LoVo (cell line): ENCODE results near the gene KCNMB4.

ENCODE experiments used
- DNase-seq: peaks from one replicate; pipeline ENCODE4 v3.0.0-alpha.2; 2016; ENCODE audit warnings: low spot score

The KCNMB4 gene, protein sequence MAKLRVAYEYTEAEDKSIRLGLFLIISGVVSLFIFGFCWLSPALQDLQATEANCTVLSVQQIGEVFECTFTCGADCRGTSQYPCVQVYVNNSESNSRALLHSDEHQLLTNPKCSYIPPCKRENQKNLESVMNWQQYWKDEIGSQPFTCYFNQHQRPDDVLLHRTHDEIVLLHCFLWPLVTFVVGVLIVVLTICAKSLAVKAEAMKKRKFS

GRCh38 chr12:70365648-70366518 lies at the start of gene KCNMB4:
Gene KCNMB4 (plus strand): TSS chr12:70366290. CDS start chr12:70366735, 445 bp downstream.
- DNase-seq, result peak; percentile 72

GRCh38 chr12:70317781-70318180 lies 48.3 kb upstream of the KCNMB4 start:
- DNase-seq, result no peak

DNA sequence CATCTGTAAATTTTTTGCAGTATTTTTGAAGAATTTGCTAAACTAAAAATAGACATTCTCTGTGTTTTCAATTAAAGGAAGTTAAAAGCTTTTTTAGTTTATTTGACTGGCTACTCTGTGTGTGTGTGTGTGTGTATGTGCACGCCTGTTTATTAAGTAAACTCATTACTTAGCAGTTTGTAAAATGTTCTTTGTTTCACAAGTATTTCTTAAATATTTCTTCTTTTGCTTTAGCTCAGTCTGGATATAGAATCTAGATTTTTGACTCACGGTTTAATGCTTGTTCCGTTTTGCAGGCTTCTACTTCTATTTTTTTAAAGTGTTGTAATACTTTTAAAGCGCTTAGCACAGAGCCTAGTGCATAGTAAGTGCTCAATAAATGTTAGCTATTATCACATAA lies 46.5 kb upstream of the KCNMB4 start:
- no peak for DNase-seq

- no peak for DNase-seq
These were observed 44.9 kb upstream of the KCNMB4 start for GRCh38 chr12:70321191-70321590.

DNA sequence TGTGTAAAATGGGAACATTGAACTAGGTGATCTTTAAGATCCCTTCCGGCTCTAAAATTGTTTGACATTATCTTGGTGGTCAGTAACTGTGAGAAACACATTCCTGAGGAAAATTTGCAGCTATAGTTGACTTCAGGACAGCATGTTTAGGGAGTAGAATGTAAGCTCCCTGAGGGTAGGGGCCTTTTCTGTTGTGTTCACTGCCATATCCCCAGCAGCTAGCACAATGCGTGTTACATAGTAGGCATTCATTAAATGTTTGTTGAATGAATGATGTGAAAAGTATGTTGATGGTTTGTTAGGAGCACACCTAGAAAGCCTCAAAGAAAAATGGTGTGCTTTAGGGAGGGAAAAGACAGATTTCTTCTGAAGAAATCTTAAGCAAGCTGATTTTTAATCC lies 38.5 kb upstream of the KCNMB4 start:
- no peak for DNase-seq

GRCh38 chr12:70329728-70330127 lies 36.4 kb upstream of the KCNMB4 start:
- DNase-seq, result no peak

GRCh38 chr12:70330158-70330557 lies 35.9 kb upstream of the KCNMB4 start:
- DNase-seq, result no peak

DNA sequence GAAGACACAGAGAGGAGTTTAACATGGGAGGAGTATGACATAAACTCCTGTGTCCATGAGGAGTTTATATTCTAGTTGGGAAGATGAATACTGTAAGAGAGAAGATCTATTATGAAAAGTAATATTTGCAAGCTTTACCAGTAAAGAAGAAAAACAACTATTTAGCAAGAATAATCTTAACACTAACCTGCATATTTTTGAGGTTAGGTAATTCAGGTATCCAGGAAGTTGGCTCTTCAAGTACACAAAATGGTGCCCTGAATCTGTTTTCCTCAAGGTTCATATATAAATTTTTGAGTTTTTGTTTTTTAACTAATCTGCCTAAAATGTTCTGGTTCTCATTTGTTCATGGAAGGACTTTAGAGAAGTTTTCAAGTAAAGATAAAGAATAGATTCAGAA lies 33.9 kb upstream of the KCNMB4 start:
- DNase-seq, result no peak

GRCh38 chr12:70334742-70335141 lies 31.3 kb upstream of the KCNMB4 start:
- DNase-seq, result no peak

DNA sequence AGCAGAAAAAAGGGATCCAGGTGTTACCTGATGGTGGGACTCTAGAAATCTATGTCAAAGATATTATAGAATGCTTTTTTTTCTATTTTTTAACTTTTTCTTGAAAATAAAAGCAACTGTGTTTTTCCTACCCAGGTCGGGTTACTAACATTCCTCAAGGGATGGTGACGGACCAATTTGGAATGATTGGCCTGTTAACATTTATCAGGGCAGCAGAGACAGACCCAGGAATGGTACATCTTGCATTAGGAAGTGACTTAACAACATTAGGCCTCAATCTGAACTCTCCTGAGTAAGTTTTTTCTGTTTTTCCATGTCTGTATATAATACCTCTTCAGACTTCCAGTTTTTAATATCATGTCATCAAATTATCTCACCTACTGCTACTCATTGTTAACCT lies 27.6 kb upstream of the KCNMB4 start:
- no peak for DNase-seq

GRCh38 chr12:70351076-70351475 lies 15.0 kb upstream of the KCNMB4 start:
- no peak for DNase-seq

GRCh38 chr12:70353780-70354660 lies 12.1 kb upstream of the KCNMB4 start:
- DNase-seq, result no peak

- DNase-seq, result no peak
These were observed 11.3 kb upstream of the KCNMB4 start for GRCh38 chr12:70354787-70355186.

GRCh38 chr12:70355972-70356371 lies 10.1 kb upstream of the KCNMB4 start:
- no peak for DNase-seq

DNA sequence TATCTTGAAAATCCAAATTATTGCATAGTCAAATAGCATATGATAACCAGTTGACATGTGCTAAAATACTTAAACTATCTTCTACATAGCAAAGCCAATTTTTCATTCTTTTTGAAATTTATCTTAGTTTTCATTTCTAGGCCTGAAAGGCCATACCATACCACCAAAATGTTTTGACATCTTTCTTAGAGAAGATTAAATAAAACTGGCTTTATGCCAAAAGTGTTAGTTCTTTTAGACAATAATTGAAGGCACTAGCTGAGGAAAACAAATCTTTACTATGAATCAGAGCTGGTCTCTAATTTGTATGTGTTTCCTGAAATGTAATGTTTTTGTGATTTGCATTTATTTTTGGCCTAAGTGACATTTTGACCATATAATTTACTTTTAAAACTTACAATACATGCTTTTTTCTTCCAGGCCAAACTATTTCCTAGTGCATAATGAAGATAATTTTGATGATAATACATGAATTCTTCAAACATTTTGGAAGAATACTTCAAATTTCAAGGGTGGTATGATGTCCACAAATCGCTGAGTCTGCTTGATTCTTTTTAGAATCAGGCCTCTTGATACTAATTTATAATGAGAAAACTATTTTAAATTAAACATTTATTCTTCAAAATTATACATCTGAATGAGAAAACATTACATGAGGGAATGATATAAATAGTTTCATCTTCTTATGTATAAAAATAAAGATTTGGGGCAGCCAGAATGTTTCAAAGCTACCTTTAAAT lies 6.5 kb upstream of the KCNMB4 start:
- DNase-seq, result no peak

DNA sequence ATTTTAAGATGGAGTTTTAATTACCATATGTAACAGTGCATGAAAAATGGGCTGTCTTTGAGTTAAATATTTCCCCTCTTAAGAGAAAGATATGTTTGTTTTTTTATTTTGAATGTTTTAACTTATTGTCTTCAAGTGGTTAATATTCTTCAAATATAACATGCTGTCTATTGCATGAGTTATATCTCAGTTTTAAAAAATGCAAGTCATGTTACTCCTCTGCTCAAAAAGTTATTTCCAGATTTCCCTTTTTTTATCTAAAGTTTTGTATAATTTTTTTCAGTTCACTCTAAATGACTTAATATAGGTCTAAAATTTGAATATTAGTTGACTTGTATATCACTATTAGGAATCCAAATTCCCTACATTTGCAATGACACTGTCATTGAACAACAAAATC lies 5.9 kb upstream of the KCNMB4 start:
- no peak for DNase-seq

DNA sequence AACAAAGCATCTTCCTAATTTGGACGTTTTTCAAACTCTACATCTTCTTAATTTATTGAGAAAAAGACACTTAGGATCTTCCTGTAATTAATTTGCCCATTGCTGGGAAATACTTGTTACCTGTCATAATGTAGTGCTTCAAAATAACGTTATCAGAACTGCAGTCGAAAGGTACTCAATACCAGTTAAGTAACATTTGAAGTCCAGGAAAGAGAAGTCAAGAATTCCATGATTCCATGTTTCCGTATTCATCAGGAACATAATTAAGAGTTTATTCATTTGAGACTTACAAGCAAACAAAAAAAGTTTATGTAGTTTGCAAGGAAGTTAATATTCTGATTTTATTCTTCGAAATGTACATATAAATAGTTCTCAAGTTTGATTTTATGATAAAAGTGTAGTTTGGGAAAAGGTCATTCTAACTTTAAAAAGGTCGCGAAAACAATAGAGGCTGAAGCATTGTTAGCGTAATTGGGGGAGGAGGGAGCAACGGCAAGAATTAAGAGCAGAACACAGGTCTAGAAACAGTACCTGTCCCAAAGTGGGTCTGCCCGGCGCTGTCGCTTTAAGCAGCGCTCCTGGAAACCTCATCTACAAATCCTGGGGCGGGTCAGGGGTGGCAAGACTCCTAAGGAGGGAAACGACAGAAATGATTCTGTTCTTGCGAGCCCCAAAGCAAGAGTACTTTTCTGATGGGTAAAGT lies 1.2 kb upstream of the KCNMB4 start:
- DNase-seq, result no peak

DNA sequence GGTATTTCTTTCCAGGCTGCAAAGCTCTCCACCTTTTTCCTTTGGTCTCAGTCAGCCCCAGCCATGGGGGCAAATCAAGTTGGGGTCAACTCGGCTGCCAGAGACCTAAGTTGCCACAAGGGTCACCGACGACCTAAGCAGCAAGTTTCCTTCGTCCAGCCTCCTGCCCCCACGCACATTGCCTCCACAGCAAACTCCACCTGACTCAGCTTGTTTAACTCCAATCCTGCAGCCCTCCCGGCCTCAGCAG lies 767 bp upstream of the KCNMB4 start:
- DNase-seq, result no peak

DNA sequence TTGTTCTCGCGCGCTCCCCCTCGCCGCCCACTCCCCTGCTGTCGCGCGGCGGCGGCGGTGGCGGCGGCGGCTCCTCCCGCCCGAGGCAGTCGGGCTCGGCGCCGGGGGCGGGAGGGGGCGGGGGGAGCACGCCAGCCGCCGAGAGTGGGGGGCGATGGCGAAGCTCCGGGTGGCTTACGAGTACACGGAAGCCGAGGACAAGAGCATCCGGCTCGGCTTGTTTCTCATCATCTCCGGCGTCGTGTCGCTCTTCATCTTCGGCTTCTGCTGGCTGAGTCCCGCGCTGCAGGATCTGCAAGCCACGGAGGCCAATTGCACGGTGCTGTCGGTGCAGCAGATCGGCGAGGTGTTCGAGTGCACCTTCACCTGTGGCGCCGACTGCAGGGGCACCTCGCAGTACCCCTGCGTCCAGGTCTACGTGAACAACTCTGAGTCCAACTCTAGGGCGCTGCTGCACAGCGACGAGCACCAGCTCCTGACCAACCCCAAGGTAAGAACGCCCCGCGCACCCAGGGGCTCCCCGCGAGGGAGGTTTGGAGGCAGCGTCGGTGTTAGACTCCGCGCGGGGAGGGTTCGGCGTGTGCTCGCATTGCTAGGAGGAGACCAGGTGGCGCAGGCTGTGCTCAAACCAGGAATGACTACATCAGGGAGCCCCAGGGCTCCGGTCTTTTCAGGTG lies 629 bp downstream of the KCNMB4 start:
- peak; percentile 52 for DNase-seq

DNA sequence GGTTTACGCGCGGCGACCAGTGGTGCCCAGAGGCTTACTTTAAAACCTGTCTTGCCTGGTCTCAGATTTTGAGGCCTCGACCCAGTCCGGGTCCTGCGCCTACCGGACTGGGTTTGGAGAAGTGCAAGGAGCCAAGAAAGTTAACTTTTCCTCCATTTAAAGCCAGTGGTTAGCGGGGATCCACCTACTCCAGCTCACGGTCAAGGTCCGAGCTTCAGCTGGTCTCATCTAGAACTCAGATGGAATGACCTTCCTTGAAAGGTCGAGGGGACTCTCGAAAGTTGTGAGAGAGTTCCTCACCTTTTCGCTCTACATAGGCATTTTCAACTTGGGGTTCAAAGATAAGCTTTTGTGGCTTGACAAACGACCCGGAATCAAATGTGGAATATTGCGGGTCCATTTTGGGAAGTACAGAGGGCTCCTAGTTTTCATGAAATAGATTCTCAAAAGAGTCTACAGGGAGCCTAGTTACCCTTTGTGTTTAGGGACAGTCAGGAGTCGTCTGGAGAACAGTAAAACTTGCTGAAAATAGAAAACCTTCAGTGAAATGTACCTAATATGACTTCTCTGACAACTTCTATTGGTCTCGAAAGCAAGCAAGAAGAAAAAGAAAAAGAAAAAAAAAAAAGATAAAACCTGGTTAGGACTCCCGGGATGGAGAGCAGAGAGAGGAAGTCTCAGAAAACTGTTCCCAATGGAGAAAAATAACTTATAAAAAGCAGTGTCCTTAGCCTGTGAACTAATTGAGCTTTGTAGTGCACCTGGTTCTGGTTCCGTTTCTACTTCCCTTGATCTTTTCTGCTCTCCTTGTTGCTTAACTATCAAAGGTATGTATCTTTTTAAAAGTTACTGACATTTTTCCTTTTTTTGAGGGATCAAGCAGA lies 1.4 kb downstream of the KCNMB4 start:
- DNase-seq, result no peak
